Pancreas (tissue), 10 donors: ENCODE results near the gene AIG1. TPM values are rescaled to one million over a fixed set of nuclear protein-coding genes. Genes with fewer than 3 reads are reported as not detected.
"Not testable (repeated sequence)": the region's sequence is repeated elsewhere in the genome, so short reads cannot be mapped to it uniquely, and the experiment has no call there.

ENCODE experiments used
- ATAC-seq, 4 donors: fragments of 200-7000 bp; cut with Tn5 transposase; one replicate each; pipeline versions ENCODE4 v1.8.0 to v1.9.1; 2020; ENCODE audit warnings: mild to moderate bottlenecking in 4 of 4, moderate library complexity in 4 of 4
- DNase-seq, 6 donors: peaks; one replicate each; pipeline ENCODE4 v3.0.0-alpha.2; 2020
- FAIRE-seq: peaks from 2 replicates; lab custom pipeline; 2012; peaks lifted over from hg19 to GRCh38; lab: Jason Lieb, UNC
- H3K27ac ChIP-seq, 4 donors: fragments of 200-600 bp; sonication (generic); 1 replicate in 3 of 4; 2 replicates in 1 of 4; pipeline versions ENCODE4 v1.5.0 to v1.8.0; 2020
- H3K27me3 ChIP-seq, 4 donors: fragments of 200-600 bp; one replicate each; pipeline ENCODE4 v1.8.0; 2021
- H3K36me3 ChIP-seq, 3 donors: fragments of 200-600 bp; sonication (generic) in 1 of 3; one replicate each; pipeline versions ENCODE4 v1.5.0 to v1.8.0; 2020 to 2021
- H3K4me1 ChIP-seq, 3 donors: fragments of 200-600 bp; one replicate each; pipeline ENCODE4 v1.8.0; 2021
- H3K4me3 ChIP-seq, 4 donors: fragments of 200-600 bp; sonication (generic) in 2 of 4; one replicate each; pipeline versions ENCODE4 v1.5.0 to v1.8.0; 2020 to 2021
- H3K9me3 ChIP-seq, 4 donors: fragments of 200-600 bp; one replicate each; pipeline ENCODE4 v1.8.0; 2021
- CTCF ChIP-seq, 4 donors: fragments of 200-600 bp; sonication (generic) in 3 of 4; IDR thresholded peaks; one replicate each; pipeline versions ENCODE4 v1.5.0 to v1.8.0; 2021; ENCODE audit warnings: antibody characterized with exemption in 4 of 4
- WGBS, 2 donors: extraction: QIAGEN DNeasy Blood & Tissue Kit; methylation state at CpG; one replicate each; pipeline ENCODE4 v1.1.7; 2013; 5-methylcytosine and 5-hydroxymethylcytosine counted together
- intact Hi-C, 3 donors: fragments of 100-400 bp; cut with DNase I; formaldehyde crosslinking; loops; one replicate each; pipeline versions ENCODE4 v1.11.1 to v1.14.2; 2022
- polyA plus RNA-seq, 2 donors: library from polyadenylated mRNA; stranded (reverse); fragments of 200-250 nt; gene quantifications; one replicate each; pipeline ENCODE4 v1.2.3, GENCODE V29; 2013
- total RNA-seq, 6 donors: library from RNA; stranded (reverse); fragmentation: NEBNext Ultra II Directional in 4 of 6; extraction: Animal tissue kit (Norgen Biotek cat#: 25700) in 4 of 6; gene quantifications; one replicate each; pipeline versions ENCODE4 v1.2.1 to v1.2.4, GENCODE V29; 2021 to 2023
- donor health status: healthy with polysubstance abuse.
- donor health status: DM: no; HTN: no; CAD: no; lungs with moderate emphysema.
- donor health status: DM: no; HTN: no; CAD: no.
- donor health status: control.
- donor health status: control.
- donor health status: Bipolar disorder and iron deficiency.
- donor health status: DM: yes; HTN: yes; CAD: no.
- donor health status: DM: no; HTN: no; CAD: no.
- donor health status: DM: no; HTN: no; CAD: no.
- donor health status: DM: yes; HTN: yes; CAD: no.

AIG1 gene
- total and polyA plus RNA-seq, 8 donors, result 8.7 to 28.9 (median 14.9) TPM

GRCh38 chr6:143034689-143035334 lies 25.9 kb upstream of the AIG1 start:
- FAIRE-seq, result no peak
- H3K27me3 ChIP-seq, result no peaks in the 10 kb centered on the region
- H3K4me1 ChIP-seq, result no peaks in the 10 kb centered on the region
- 65 to 69% methylated on average over 9 of the region's 9 CpGs for WGBS, 2 donors
- no peaks in the 10 kb centered on the region for H3K36me3 ChIP-seq
- H3K27ac ChIP-seq, result no peak overlapping the region
- no peak for TF ChIP-seq CTCF (IDR thresholded peaks at IDR 0.05)
- peak in 1 of 6 donors; percentile 21 for DNase-seq
- intact Hi-C loops, result loop anchor here in 1 of 3 donors (10.0 kb wide), 1 partner anchor 350 kb away; no protein-coding TSS in a partner anchor
- no peak for ATAC-seq
- H3K9me3 ChIP-seq, result no peaks in the 10 kb centered on the region
- no peak overlapping the region for H3K4me3 ChIP-seq

GRCh38 chr6:143037470-143037869 lies 23.2 kb upstream of the AIG1 start:
- intact Hi-C loops, result loop anchor here in 1 of 3 donors (10.0 kb wide), 1 partner anchor 353 kb away; no protein-coding TSS in a partner anchor
- Histone ChIP-seq H3K4me1 (no peaks in the 10 kb centered on the region), H3K36me3 (no peaks in the 10 kb centered on the region), H3K4me3 (no peak overlapping the region), H3K9me3 (no peaks in the 10 kb centered on the region), H3K27me3 (no peaks in the 10 kb centered on the region), H3K27ac (no peak overlapping the region)
- no peak for TF ChIP-seq CTCF (IDR thresholded peaks at IDR 0.05)
- WGBS, 2 donors, result 43 to 46% methylated on average over 2 of the region's 2 CpGs
- FAIRE-seq, result no peak
- DNase-seq, result no peak
- no peak for ATAC-seq

- intact Hi-C loops, result loop anchor here in 1 of 3 donors (10.0 kb wide), 1 partner anchor 354 kb away; no protein-coding TSS in a partner anchor
- H3K27me3 ChIP-seq, result no peaks in the 10 kb centered on the region
- ATAC-seq (no peak), DNase-seq (no peak), FAIRE-seq (no peak)
- no peaks in the 10 kb centered on the region for H3K9me3 ChIP-seq
- H3K4me3 ChIP-seq, result no peak overlapping the region
- no peaks in the 10 kb centered on the region for H3K4me1 ChIP-seq
- no peaks in the 10 kb centered on the region for H3K36me3 ChIP-seq
- H3K27ac ChIP-seq, result no peak overlapping the region
- TF ChIP-seq CTCF (IDR thresholded peaks at IDR 0.05), result no peak
Measured at GRCh38 chr6:143038833-143039232, 21.9 kb upstream of the AIG1 start.

GRCh38 chr6:143039548-143039947 lies 21.1 kb upstream of the AIG1 start:
- intact Hi-C loops, result loop anchor here in 1 of 3 donors (10.0 kb wide), 1 partner anchor 355 kb away; no protein-coding TSS in a partner anchor
- no peak for TF ChIP-seq CTCF (IDR thresholded peaks at IDR 0.05)
- Histone ChIP-seq H3K27ac (no peak overlapping the region), H3K36me3 (no peaks in the 10 kb centered on the region), H3K4me1 (no peaks in the 10 kb centered on the region), H3K4me3 (no peak overlapping the region), H3K9me3 (no peaks in the 10 kb centered on the region), H3K27me3 (no peaks in the 10 kb centered on the region)
- ATAC-seq (no peak), DNase-seq (no peak), FAIRE-seq (no peak)
- WGBS, 2 donors, result 79 to 83% methylated on average over 4 of the region's 4 CpGs

- 68 to 88% methylated on average over 2 of the region's 2 CpGs for WGBS, 2 donors
- intact Hi-C loops, result no loop called here
Measured at GRCh38 chr6:143040018-143040417, 20.7 kb upstream of the AIG1 start.

GRCh38 chr6:143044345-143044744 lies 16.3 kb upstream of the AIG1 start:
- ATAC-seq, H3K4me3 ChIP-seq, FAIRE-seq: not testable (repeated sequence)

More at GRCh38 chr6:143040018-143040417, 20.7 kb upstream of the AIG1 start:
- FAIRE-seq, result no peak
- no peak overlapping the region for H3K4me3 ChIP-seq
- no peaks in the 10 kb centered on the region for H3K4me1 ChIP-seq
- TF ChIP-seq CTCF (IDR thresholded peaks at IDR 0.05), result no peak
- H3K9me3 ChIP-seq, result no peaks in the 10 kb centered on the region
- H3K27me3 ChIP-seq, result no peaks in the 10 kb centered on the region
- no peaks in the 10 kb centered on the region for H3K36me3 ChIP-seq
- ATAC-seq, result no peak
- no peak overlapping the region for H3K27ac ChIP-seq
- DNase-seq, result no peak

More at GRCh38 chr6:143044345-143044744, 16.3 kb upstream of the AIG1 start:
- H3K9me3 ChIP-seq, H3K4me1 ChIP-seq, H3K27me3 ChIP-seq, H3K36me3 ChIP-seq, DNase-seq, H3K27ac ChIP-seq, intact Hi-C loops: not testable (repeated sequence)
- 83 to 93% methylated on average over 4 of the region's 4 CpGs for WGBS, 2 donors
